ENCODE results near the gene ZNF148.
"Not testable (repeated sequence)": the region's sequence is repeated elsewhere in the genome, so short reads cannot be mapped to it uniquely, and the experiment has no call there.

ZNF148 gene, protein sequence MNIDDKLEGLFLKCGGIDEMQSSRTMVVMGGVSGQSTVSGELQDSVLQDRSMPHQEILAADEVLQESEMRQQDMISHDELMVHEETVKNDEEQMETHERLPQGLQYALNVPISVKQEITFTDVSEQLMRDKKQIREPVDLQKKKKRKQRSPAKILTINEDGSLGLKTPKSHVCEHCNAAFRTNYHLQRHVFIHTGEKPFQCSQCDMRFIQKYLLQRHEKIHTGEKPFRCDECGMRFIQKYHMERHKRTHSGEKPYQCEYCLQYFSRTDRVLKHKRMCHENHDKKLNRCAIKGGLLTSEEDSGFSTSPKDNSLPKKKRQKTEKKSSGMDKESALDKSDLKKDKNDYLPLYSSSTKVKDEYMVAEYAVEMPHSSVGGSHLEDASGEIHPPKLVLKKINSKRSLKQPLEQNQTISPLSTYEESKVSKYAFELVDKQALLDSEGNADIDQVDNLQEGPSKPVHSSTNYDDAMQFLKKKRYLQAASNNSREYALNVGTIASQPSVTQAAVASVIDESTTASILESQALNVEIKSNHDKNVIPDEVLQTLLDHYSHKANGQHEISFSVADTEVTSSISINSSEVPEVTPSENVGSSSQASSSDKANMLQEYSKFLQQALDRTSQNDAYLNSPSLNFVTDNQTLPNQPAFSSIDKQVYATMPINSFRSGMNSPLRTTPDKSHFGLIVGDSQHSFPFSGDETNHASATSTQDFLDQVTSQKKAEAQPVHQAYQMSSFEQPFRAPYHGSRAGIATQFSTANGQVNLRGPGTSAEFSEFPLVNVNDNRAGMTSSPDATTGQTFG

GRCh38 chr3:125374996-125375941, at the start of gene ZNF148:
Gene ZNF148, minus strand, starts transcription at chr3:125375325. Its CDS starts 61,685 bp downstream, at chr3:125313640.
- DNase-seq (ENCODE audit: extremely low read depth in 1 of 2, low read depth in 1 of 2): peak; percentile 69 to 83

- DNase-seq (ENCODE audit: extremely low read depth in 1 of 2, low read depth in 1 of 2): no peak
Observed at GRCh38 chr3:125418306-125418705, 43.2 kb upstream of the ZNF148 start.

DNA sequence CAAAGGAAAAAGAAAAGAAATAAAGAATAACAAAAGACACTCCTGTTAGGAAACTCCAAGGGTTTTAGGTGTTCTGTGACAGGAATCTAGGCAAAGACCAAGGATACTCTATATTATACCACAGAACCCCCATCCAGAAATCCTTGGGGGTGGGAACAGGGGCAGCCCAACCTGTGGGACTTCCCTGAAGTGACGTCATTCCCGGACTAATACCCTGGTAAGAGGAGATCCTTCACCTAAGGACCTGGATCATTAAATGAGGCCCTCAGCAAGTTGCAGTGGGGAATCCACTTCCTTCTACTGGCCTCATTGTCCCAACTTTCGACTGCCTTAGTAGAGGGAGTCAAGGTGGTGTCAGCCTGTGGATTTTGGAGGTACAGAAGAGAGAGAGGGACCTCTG, 41.1 kb upstream of the ZNF148 start:
- DNase-seq (ENCODE audit: extremely low read depth in 1 of 2, low read depth in 1 of 2): no peak

GRCh38 chr3:125414669-125415068, 39.5 kb upstream of the ZNF148 start:
- DNase-seq (ENCODE audit: extremely low read depth in 1 of 2, low read depth in 1 of 2): no peak

- no peak for DNase-seq (ENCODE audit: extremely low read depth in 1 of 2, low read depth in 1 of 2)
Observed at GRCh38 chr3:125410922-125411321, 35.8 kb upstream of the ZNF148 start.

DNA sequence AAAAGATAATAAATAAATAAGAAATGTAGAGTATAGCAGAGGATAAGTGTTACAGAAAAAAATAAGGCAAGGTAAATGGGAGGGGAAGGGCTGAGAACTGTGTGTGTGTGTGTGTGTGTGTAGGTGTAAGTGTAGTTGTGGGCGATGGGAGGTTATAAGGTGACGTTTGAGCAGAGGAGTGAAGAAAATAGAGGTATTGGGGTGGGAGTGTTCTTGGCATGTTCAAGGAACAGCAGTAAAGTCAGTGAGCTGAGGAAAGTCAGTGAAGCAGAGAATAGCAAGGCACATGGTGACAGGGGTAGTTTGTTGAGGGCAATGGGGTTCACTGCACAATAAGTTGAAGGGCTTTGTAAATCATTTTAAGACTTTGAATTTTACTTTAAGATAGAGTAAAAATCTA, 30.9 kb upstream of the ZNF148 start:
- no peak for DNase-seq (ENCODE audit: extremely low read depth in 1 of 2, low read depth in 1 of 2)

DNA sequence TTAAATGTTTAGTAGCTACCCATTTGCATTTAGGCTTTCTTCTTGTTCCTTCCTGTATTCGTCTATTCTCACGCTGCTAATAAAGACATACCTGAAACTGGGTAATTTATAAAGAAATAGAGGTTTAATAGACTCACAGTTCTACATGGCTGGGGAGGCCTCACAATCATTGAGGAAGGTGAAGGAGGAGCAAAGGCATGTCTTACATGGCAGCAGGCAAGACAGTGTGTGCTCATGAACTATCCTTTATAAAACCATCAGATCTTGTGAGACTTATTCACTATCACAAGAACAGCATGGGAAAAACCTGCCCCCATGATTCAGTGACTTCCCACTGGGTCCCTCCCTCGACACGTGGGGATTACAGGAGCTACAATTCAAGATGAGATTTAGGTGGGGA, 30.4 kb upstream of the ZNF148 start:
- not testable (repeated sequence) for DNase-seq (ENCODE audit: extremely low read depth in 1 of 2, low read depth in 1 of 2)

DNA sequence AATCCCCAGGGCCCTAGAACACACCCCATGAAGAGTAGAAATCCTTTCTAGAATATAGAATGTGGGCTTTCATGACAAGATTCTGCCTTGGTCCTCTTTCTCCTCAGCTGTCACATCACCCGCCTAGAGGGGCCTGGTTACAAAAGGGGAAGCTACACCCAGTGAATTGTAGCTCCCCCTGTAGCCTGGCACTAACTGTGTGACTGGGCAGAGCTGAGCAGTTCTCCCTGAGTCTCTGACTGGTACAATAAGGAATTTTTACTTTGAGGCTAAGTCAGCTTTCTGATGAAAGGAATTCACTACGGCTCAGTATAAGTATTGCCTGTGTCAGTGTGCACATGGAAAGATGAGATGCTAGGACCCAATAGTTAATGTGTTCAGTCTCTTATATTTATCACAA, 28.7 kb upstream of the ZNF148 start:
- DNase-seq (ENCODE audit: extremely low read depth in 1 of 2, low read depth in 1 of 2): no peak

DNA sequence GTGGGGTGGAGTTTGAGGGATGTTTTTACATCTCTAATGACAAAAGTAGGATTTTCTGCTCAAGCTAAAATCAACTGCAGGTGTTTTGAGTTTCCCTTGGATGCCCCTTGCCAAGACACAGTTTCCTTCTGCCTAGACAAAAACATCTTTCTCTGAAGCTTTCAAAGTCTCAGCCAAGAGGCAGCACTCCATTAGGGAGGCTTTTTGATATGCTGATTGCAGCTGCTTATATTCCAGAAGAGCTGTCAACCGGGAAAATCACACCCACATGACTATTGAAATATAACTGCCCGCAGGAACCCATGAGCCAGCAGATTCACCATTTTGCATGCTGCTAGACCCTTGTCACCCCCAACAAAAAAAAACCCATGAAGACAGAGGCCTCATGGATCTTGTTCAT, 27.5 kb upstream of the ZNF148 start:
- no peak for DNase-seq (ENCODE audit: extremely low read depth in 1 of 2, low read depth in 1 of 2)

- no peak for DNase-seq (ENCODE audit: extremely low read depth in 1 of 2, low read depth in 1 of 2)
Observed at GRCh38 chr3:125401402-125401801, 26.3 kb upstream of the ZNF148 start.

- no peak for DNase-seq (ENCODE audit: extremely low read depth in 1 of 2, low read depth in 1 of 2)
Observed at GRCh38 chr3:125398952-125399351, 23.8 kb upstream of the ZNF148 start.

GRCh38 chr3:125395091-125395490, 20.0 kb upstream of the ZNF148 start:
- DNase-seq (ENCODE audit: extremely low read depth in 1 of 2, low read depth in 1 of 2): no peak

DNA sequence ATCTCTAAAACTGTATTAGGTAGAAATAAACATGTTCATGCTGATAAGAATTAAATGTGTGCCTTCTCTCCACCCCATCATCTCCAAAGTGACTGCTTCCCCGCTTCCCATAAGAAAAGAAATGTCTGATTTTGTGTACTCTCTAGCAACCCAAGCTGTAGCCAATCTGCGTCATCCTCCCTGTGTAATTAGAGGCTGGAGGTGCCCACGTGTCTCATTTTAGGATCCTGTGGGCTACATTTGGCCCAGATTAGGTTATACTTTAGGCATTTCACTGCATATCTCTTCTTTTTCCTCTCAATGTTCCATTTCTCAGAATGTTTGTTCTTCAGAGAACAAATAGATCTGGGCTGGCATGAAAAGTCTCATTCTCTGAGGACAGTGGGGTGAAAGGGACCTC, 19.3 kb upstream of the ZNF148 start:
- no peak for DNase-seq (ENCODE audit: extremely low read depth in 1 of 2, low read depth in 1 of 2)

- DNase-seq (ENCODE audit: extremely low read depth in 1 of 2, low read depth in 1 of 2): no peak
Observed at GRCh38 chr3:125389282-125389681, 14.2 kb upstream of the ZNF148 start.

DNA sequence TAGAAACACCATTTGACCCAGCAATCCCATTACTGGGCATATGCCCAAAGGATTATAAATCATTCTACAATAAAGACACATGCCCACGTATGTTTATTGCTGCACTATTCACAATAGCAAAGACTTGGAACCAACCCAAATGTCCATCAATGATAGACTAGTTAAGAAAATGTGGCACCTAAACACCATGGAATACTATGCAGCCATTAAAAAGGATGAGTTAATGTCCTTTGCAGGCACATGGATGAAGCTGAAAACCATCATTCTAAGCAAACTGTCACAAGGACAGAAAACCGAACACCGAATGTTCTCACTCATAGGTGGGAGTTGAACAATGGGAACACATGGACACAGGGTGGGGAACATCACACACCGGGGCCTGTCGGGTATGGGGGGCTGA, 13.2 kb upstream of the ZNF148 start:
- DNase-seq (ENCODE audit: extremely low read depth in 1 of 2, low read depth in 1 of 2): not testable (repeated sequence)

GRCh38 chr3:125386811-125387210, 11.7 kb upstream of the ZNF148 start:
- DNase-seq (ENCODE audit: extremely low read depth in 1 of 2, low read depth in 1 of 2): no peak

- no peak for DNase-seq (ENCODE audit: extremely low read depth in 1 of 2, low read depth in 1 of 2)
Observed at GRCh38 chr3:125383744-125384143, 8.6 kb upstream of the ZNF148 start.

- no peak for DNase-seq (ENCODE audit: extremely low read depth in 1 of 2, low read depth in 1 of 2)
Observed at GRCh38 chr3:125382298-125382697, 7.2 kb upstream of the ZNF148 start.

- no peak for DNase-seq (ENCODE audit: extremely low read depth in 1 of 2, low read depth in 1 of 2)
Observed at GRCh38 chr3:125381743-125382142, 6.6 kb upstream of the ZNF148 start.

GRCh38 chr3:125381314-125381713, 6.2 kb upstream of the ZNF148 start:
- DNase-seq (ENCODE audit: extremely low read depth in 1 of 2, low read depth in 1 of 2): no peak

- DNase-seq (ENCODE audit: extremely low read depth in 1 of 2, low read depth in 1 of 2): no peak
Observed at GRCh38 chr3:125379483-125379882, 4.4 kb upstream of the ZNF148 start.
